HG02798 (cell line): ENCODE measurements around the gene PLEKHA7.
"Not testable (repeated sequence)": the region's sequence is repeated elsewhere in the genome, so short reads cannot be mapped to it uniquely, and the experiment has no call there.

Experiments used
- ATAC-seq: cut with Tn5 transposase; IDR thresholded peaks from one replicate; pipeline ENCODE4 v1.9.1; 2021; ENCODE audit warnings: mild to moderate bottlenecking; ENCODE audit not compliant: unreplicated experiment, poor library complexity

Gene PLEKHA7

GRCh38 chr11:17014321-17014832 is at the start of gene PLEKHA7:
Gene PLEKHA7 (minus strand): TSS chr11:17014414. CDS start chr11:17014401, 13 bp downstream.
- ATAC-seq = no peak

GRCh38 chr11:17063171-17064002 is 49.2 kb upstream of the PLEKHA7 start:
- peak; percentile 75 for ATAC-seq

- ATAC-seq = not testable (repeated sequence)
Observed at GRCh38 chr11:17051146-17051545, 36.9 kb upstream of the PLEKHA7 start.

GRCh38 chr11:17048491-17048890 is 34.3 kb upstream of the PLEKHA7 start:
- ATAC-seq = not testable (repeated sequence)

GRCh38 chr11:17046690-17047089 is 32.5 kb upstream of the PLEKHA7 start:
- ATAC-seq = no peak

GRCh38 chr11:17036666-17037658 is 22.7 kb upstream of the PLEKHA7 start:
- ATAC-seq = no peak

- not testable (repeated sequence) for ATAC-seq
Observed at GRCh38 chr11:17034027-17034426, 19.8 kb upstream of the PLEKHA7 start.

GRCh38 chr11:17026487-17027082 is 12.4 kb upstream of the PLEKHA7 start:
- no peak for ATAC-seq

- no peak for ATAC-seq
Observed at GRCh38 chr11:17024924-17025323, 10.7 kb upstream of the PLEKHA7 start.

- ATAC-seq = no peak
Observed at GRCh38 chr11:17021511-17021910, 7.3 kb upstream of the PLEKHA7 start.

- no peak for ATAC-seq
Observed at GRCh38 chr11:17020831-17021230, 6.6 kb upstream of the PLEKHA7 start.

GRCh38 chr11:17019232-17019631 is 5.0 kb upstream of the PLEKHA7 start:
- ATAC-seq = no peak

- no peak for ATAC-seq
Observed at GRCh38 chr11:17015627-17016126, 1.5 kb upstream of the PLEKHA7 start.

GRCh38 chr11:17014833-17015626 is 816 bp upstream of the PLEKHA7 start:
- no peak for ATAC-seq

- no peak for ATAC-seq
Observed at GRCh38 chr11:17013548-17014320, 480 bp downstream of the PLEKHA7 start.

- ATAC-seq = no peak
Observed at GRCh38 chr11:17012712-17013547, 1.3 kb downstream of the PLEKHA7 start.

GRCh38 chr11:17012179-17012578 is 2.0 kb downstream of the PLEKHA7 start:
- ATAC-seq = no peak
